Measurements from ENCODE around the gene KMT5B. TPM values are rescaled to one million over a fixed set of nuclear protein-coding genes. Genes with fewer than 3 reads are reported as not detected.

The KMT5B gene
- total RNA-seq, 1 experiment from 2014 or later = 35.1 TPM

DNA sequence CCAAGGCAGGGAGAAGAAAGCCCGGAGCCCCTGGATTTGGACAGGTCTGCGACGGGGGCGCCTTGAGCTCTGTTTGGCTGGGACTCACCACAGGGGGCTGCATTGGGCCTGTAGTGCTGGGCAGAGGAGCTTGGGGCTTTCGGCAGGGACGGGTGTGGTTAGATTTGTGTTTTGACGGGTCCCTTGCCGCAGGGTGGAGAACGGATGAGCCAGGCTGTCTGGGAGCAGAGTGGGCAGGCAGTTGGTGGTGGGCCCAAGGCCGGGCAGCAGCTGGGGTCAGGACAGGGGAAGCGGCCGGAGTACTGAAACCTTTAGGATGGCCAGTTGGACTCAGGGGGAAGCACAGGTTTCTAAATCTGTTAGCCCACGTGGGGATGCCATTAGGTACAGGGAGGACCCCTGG lies 45.3 kb upstream of the KMT5B start:
- Histone ChIP-seq H2AFZ (ENCODE audit: low read depth, low read length, poor library complexity, severe bottlenecking) (no peak overlapping the region), H3K4me3 (replicated peaks in 1 of 2; ENCODE audit: low read depth in 1 of 2, low read length in 2 of 2) (no peak overlapping the region), H4K20me1 (ENCODE audit: insufficient read depth) (no peaks in the 10 kb centered on the region), H3K79me2 (ENCODE audit: insufficient read depth, low read length) (no peaks in the 10 kb centered on the region), H3K4me2 (ENCODE audit: low read length) (no peak overlapping the region), H3K27me3 (ENCODE audit: insufficient read depth, low read length) (no peaks in the 10 kb centered on the region), H3K27ac (ENCODE audit: low read depth, low read length) (no peak overlapping the region), H3K9me2 (ENCODE audit: insufficient read depth) (no peaks in the 10 kb centered on the region), H3K36me3 (ENCODE audit: control insufficient read depth in 1 of 2, insufficient read depth in 2 of 2, low read length in 2 of 2) (peaks cover under 1 to 28% of the 10 kb centered on the region in 2 experiments; a peak in 2 of 4 replicates), H3K9me3 (ENCODE audit: control insufficient read depth in 1 of 2, insufficient read depth in 1 of 2, low read depth in 1 of 2, low read length in 2 of 2) (no peaks in the 10 kb centered on the region), H3K9ac (ENCODE audit: low read length) (no peak overlapping the region), H3K4me1 (ENCODE audit: control insufficient read depth in 1 of 2, insufficient read depth in 2 of 2, low read length in 2 of 2) (peaks cover 3 to 17% of the 10 kb centered on the region in 2 experiments; a peak in 3 of 4 replicates)
- no peak for TF ChIP-seq CEBPB (IDR thresholded peaks at IDR 0.05; ENCODE audit: low read depth)
- TF ChIP-seq ZNF274 (IDR thresholded peaks at IDR 0.05; ENCODE audit: low read depth, low read length) = no peak
- TF ChIP-seq EGR1 (IDR thresholded peaks at IDR 0.05; ENCODE audit: low read depth) = no peak
- no peak for TF ChIP-seq EZH2 (IDR thresholded peaks at IDR 0.05)
- no peak for TF ChIP-seq JUND (IDR thresholded peaks at IDR 0.05)
- TF ChIP-seq, protein P1, sequence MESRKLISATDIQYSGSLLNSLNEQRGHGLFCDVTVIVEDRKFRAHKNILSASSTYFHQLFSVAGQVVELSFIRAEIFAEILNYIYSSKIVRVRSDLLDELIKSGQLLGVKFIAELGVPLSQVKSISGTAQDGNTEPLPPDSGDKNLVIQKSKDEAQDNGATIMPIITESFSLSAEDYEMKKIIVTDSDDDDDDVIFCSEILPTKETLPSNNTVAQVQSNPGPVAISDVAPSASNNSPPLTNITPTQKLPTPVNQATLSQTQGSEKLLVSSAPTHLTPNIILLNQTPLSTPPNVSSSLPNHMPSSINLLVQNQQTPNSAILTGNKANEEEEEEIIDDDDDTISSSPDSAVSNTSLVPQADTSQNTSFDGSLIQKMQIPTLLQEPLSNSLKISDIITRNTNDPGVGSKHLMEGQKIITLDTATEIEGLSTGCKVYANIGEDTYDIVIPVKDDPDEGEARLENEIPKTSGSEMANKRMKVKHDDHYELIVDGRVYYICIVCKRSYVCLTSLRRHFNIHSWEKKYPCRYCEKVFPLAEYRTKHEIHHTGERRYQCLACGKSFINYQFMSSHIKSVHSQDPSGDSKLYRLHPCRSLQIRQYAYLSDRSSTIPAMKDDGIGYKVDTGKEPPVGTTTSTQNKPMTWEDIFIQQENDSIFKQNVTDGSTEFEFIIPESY (IDR thresholded peaks at IDR 0.05; ENCODE audit: extremely low read depth, insufficient replicate concordance, low read length) = no peak
- no peak for TF ChIP-seq CBX3 (IDR thresholded peaks at IDR 0.05; ENCODE audit: low read depth)
- no peak for TF ChIP-seq POLR2A (IDR thresholded peaks at IDR 0.05; ENCODE audit: borderline replicate concordance, extremely low read depth, insufficient read depth, insufficient read length)
- CTCF ChIA-PET = interaction anchor here (0.9 to 1.8 kb wide), 5 partner anchors 11 to 179 kb away, joined by 3 to 21 read pairs (median 7); partner anchors contain the start of gene C11orf24
- no TSS peak for BruUV-seq (replicated peaks)
- DNase-seq (ENCODE audit: low read depth, low spot score) (no peak), ATAC-seq (no peak)
- POLR2A ChIA-PET = no interaction called here
- intact Hi-C loops (cut with micrococcal nuclease) = no loop called here
- RAD21 ChIA-PET (ENCODE audit: low non-redundant PET in 1 of 2, low total read pairs in 2 of 2, uncharacterized antibody in 2 of 2, unreplicated experiment in 2 of 2) = interaction anchor here (1.0 to 1.4 kb wide), 2 partner anchors 39 kb away, joined by 6 to 12 read pairs; no protein-coding TSS in a partner anchor

Data from HCT116 (cell line).